H1 (cell line): ENCODE data around the gene GULP1.

Experiments used
- CEBPB ChIP-seq: IDR thresholded peaks from 2 replicates; pipeline ENCODE4 v1.6.1; 2012; ENCODE audit warnings: low read depth, low read length
- CTCF ChIP-seq, 3 experiments: IDR thresholded peaks; 1 replicate in 2 of 3; 2 replicates in 1 of 3; pipeline versions ENCODE4 v1.5.1 to v1.6.1; 2011; ENCODE audit warnings: low read length in 3 of 3, mild to moderate bottlenecking in 3 of 3, inconsistent platforms in 2 of 3, low read depth in 1 of 3, moderate library complexity in 1 of 3; ENCODE audit not compliant: insufficient read depth in 1 of 3; ENCODE audit errors: control extremely low read depth in 1 of 3
- EGR1 ChIP-seq: IDR thresholded peaks from 2 replicates; pipeline ENCODE4 v1.6.1; 2011; ENCODE audit warnings: low read depth, low read length, borderline replicate concordance
- EZH2 ChIP-seq: fragments of 200-600 bp; sonication (generic); IDR thresholded peaks from 2 replicates; pipeline ENCODE4 v1.7.1; 2012; ENCODE audit warnings: low read depth, mild to moderate bottlenecking, moderate library complexity, low read length, inconsistent platforms; ENCODE audit not compliant: severe bottlenecking
- FOSL1 ChIP-seq: IDR thresholded peaks from 2 replicates; pipeline ENCODE4 v1.6.1; 2011; ENCODE audit warnings: mild to moderate bottlenecking, low read depth, low read length, moderate library complexity; ENCODE audit not compliant: insufficient read depth
- POLR2A ChIP-seq, 2 experiments: IDR thresholded peaks; 1 replicate in 1 of 2; 2 replicates in 1 of 2; pipeline ENCODE4 v1.6.1; 2011; ENCODE audit warnings: low read depth in 2 of 2, low read length in 2 of 2, mild to moderate bottlenecking in 2 of 2; ENCODE audit errors: control extremely low read depth in 1 of 2
- POLR2AphosphoS5 ChIP-seq: IDR thresholded peaks from 2 replicates; pipeline ENCODE4 v1.6.1; 2011; ENCODE audit warnings: low read depth, low read length
- RNF2 ChIP-seq: fragments of 200-900, 300-1000 bp; sonication (generic); IDR thresholded peaks from 2 replicates; pipeline ENCODE4 v1.7.1; 2016; ENCODE audit warnings: borderline replicate concordance, low read depth, mild to moderate bottlenecking, antibody characterized with exemption, low read length; ENCODE audit not compliant: poor library complexity, severe bottlenecking; ENCODE audit errors: missing control alignments
- SP1 ChIP-seq: IDR thresholded peaks from 2 replicates; pipeline ENCODE4 v1.6.1; 2011; ENCODE audit warnings: low read depth, low read length
- TAF1 ChIP-seq: IDR thresholded peaks from 2 replicates; pipeline ENCODE4 v1.6.1; 2011; ENCODE audit warnings: mild to moderate bottlenecking, low read depth, low read length
- YY1 ChIP-seq: IDR thresholded peaks from 2 replicates; pipeline ENCODE4 v1.6.1; 2011; ENCODE audit warnings: low read depth, mild to moderate bottlenecking, low read length

GRCh38 chr2:188599140-188599539 lies 307.5 kb downstream of the GULP1 start:
- TF ChIP-seq CTCF (IDR thresholded peaks at IDR 0.05; ENCODE audit: control extremely low read depth in 1 of 3, insufficient read depth in 1 of 3, low read depth in 1 of 3, low read length in 3 of 3) (no peak), TAF1 (no peak), POLR2A (IDR thresholded peaks at IDR 0.05; ENCODE audit: control extremely low read depth in 1 of 2, low read depth in 2 of 2, low read length in 2 of 2) (no peak), SP1 (no peak), CEBPB (no peak), EZH2 (no peak), RNF2 (no peak), FOSL1 (no peak), EGR1 (no peak), YY1 (no peak), POLR2AphosphoS5 (no peak)
